HepG2 (cell line): ENCODE measurements around the gene ZNF512B. TPM values are rescaled to one million over a fixed set of nuclear protein-coding genes. Genes with fewer than 3 reads are reported as not detected.
A peak's percentile ranks its signal among the peaks of the same experiment; 100 is the strongest.

Experiments used
- CENPBD1 ChIP-seq: sonication (generic); formaldehyde crosslinking; IDR thresholded peaks from 2 replicates; pipeline ENCODE4 v1.8.0; 2022; ENCODE audit warnings: missing genetic modification reagents, low read depth, mild to moderate bottlenecking, borderline replicate concordance
- DR1 ChIP-seq: sonication (generic); formaldehyde crosslinking; IDR thresholded peaks from 2 replicates; pipeline ENCODE4 v1.8.0; 2021; ENCODE audit warnings: mild to moderate bottlenecking, missing genetic modification reagents, inconsistent platforms
- FOXA1 ChIP-seq, 2 experiments: fragments of 450-650 bp in 1 of 2; sonication (generic) in 1 of 2; formaldehyde crosslinking in 1 of 2; IDR thresholded peaks; 2 replicates each; pipeline versions ENCODE4 v1.4.0 to v1.6.1; 2016 to 2020; ENCODE audit warnings: missing genetic modification reagents in 1 of 2
- HHEX ChIP-seq: IDR thresholded peaks from 2 replicates; pipeline ENCODE4 v1.6.1; 2016; ENCODE audit warnings: control low read depth
- HOXA3 ChIP-seq: sonication (generic); formaldehyde crosslinking; IDR thresholded peaks from 2 replicates; pipeline ENCODE4 v1.5.0; 2020; ENCODE audit warnings: missing genetic modification reagents
- JUNB ChIP-seq: sonication (generic); formaldehyde crosslinking; IDR thresholded peaks from 2 replicates; pipeline ENCODE4 v1.8.0; 2022; ENCODE audit warnings: missing genetic modification reagents, mild to moderate bottlenecking, borderline replicate concordance
- NR2C2 ChIP-seq: sonication (generic); formaldehyde crosslinking; IDR thresholded peaks from 2 replicates; pipeline ENCODE4 v1.4.0; 2020; ENCODE audit warnings: missing genetic modification reagents, mild to moderate bottlenecking, moderate library complexity, borderline replicate concordance
- PATZ1 ChIP-seq: sonication (generic); formaldehyde crosslinking; IDR thresholded peaks from 2 replicates; pipeline ENCODE4 v1.4.0; 2020; ENCODE audit warnings: missing genetic modification reagents
- RXRA ChIP-seq: sonication (generic); formaldehyde crosslinking; IDR thresholded peaks from 2 replicates; pipeline ENCODE4 v1.5.1; 2020; ENCODE audit warnings: missing genetic modification reagents
- SIN3A ChIP-seq: IDR thresholded peaks from 2 replicates; pipeline ENCODE4 v1.6.1; 2011; ENCODE audit warnings: low read depth, mild to moderate bottlenecking, control low read depth, low read length, borderline replicate concordance
- SUZ12 ChIP-seq: fragments of 150-350 bp; IDR thresholded peaks from 2 replicates; pipeline ENCODE4 v1.6.1; 2014; ENCODE audit warnings: low read depth, low read length
- THAP11 ChIP-seq: IDR thresholded peaks from 2 replicates; pipeline ENCODE4 v1.6.1; 2016; ENCODE audit warnings: missing biosample characterization, missing genetic modification reagents
- ZBTB38 ChIP-seq: sonication (generic); formaldehyde crosslinking; IDR thresholded peaks from 2 replicates; pipeline ENCODE4 v1.5.1; 2020; ENCODE audit warnings: mild to moderate bottlenecking, missing genetic modification reagents
- ZNF263 ChIP-seq: sonication (generic); formaldehyde crosslinking; IDR thresholded peaks from 2 replicates; pipeline ENCODE4 v1.4.0; 2020; ENCODE audit warnings: missing genetic modification reagents
- ZNF577 ChIP-seq: sonication (generic); formaldehyde crosslinking; IDR thresholded peaks from 2 replicates; pipeline ENCODE4 v1.4.0; 2020; ENCODE audit warnings: mild to moderate bottlenecking, low read depth, missing genetic modification reagents, borderline replicate concordance
- ZNF687 ChIP-seq: sonication (generic); formaldehyde crosslinking; IDR thresholded peaks from 2 replicates; pipeline ENCODE4 v1.5.1; 2020; ENCODE audit warnings: mild to moderate bottlenecking, missing genetic modification reagents, moderate library complexity
- polyA plus RNA-seq, 8 experiments: library from polyadenylated mRNA; depleted of rRNA in 3 of 8; stranded (reverse) in 7 of 8; unstranded in 1 of 8; fragments of >200 nt; fragmentation: Illumina TruSeq in 4 of 8; extraction: Trizol in 4 of 8; gene quantifications; 2 replicates each; pipeline versions ENCODE4 v1.2.1 to v1.2.3, GENCODE V29; 2011 to 2016; ENCODE audit warnings: low read depth in 4 of 8, missing spikeins in 1 of 8, mixed read lengths in 1 of 8; ENCODE audit not compliant: insufficient read depth in 1 of 8
- total RNA-seq, 5 experiments: library from RNA; depleted of rRNA; stranded (reverse); fragments of >200 nt; fragmentation: Illumina TruSeq; extraction: Trizol; gene quantifications; 2 replicates each; pipeline ENCODE4 v1.2.3, GENCODE V29; 2016; ENCODE audit warnings: low read depth in 1 of 5
- TF ChIP-seq, protein P1 (sequence below): sonication (generic); formaldehyde crosslinking; IDR thresholded peaks from 2 replicates; pipeline ENCODE4 v1.5.1; 2020; ENCODE audit warnings: missing genetic modification reagents, mild to moderate bottlenecking, borderline replicate concordance

The ZNF512B gene
- total and polyA plus RNA-seq, 2 of the 13 experiments (the other 11 are each of a cell fraction or from before 2014, with no cell fraction given), result 11.5 to 30.6 TPM

GRCh38 chr20:63972312-63973159 is 2.8 kb upstream of the ZNF512B start (continued):
- 0 out of 2 replicates have a peak, but pooled peaks have one; percentile 51 for TF ChIP-seq ZNF263 (CRISPR knock-in tag)
- TF ChIP-seq JUNB (CRISPR knock-in tag), result no peak
- no peak; the same call in 1 of the 2 replicates for TF ChIP-seq FOXA1 (IDR thresholded peaks at IDR 0.05)
- TF ChIP-seq FOXA1 (CRISPR knock-in tag; IDR thresholded peaks at IDR 0.05), result peak; percentile 91
- no peak for TF ChIP-seq SUZ12
- TF ChIP-seq ZBTB38 (CRISPR knock-in tag), result peak; percentile 67; the same call in 1 of the 2 replicates
- TF ChIP-seq ZNF577 (CRISPR knock-in tag), result 0 out of 2 replicates have a peak, but pooled peaks have one; percentile 18
- peak; percentile 58 for TF ChIP-seq NR2C2 (CRISPR knock-in tag)
- TF ChIP-seq THAP11, result 0 out of 2 replicates have a peak, but pooled peaks have one; percentile 33
- TF ChIP-seq HOXA3 (CRISPR knock-in tag), result peak; percentile 74
- peak; percentile 72 for TF ChIP-seq ZNF687 (CRISPR knock-in tag)
- 0 out of 2 replicates have a peak, but pooled peaks have one; percentile 17 for TF ChIP-seq SIN3A
- TF ChIP-seq CENPBD1 (CRISPR knock-in tag), result no peak
- peak; percentile 56 for TF ChIP-seq PATZ1
- peak; percentile 60 for TF ChIP-seq RXRA
- TF ChIP-seq DR1, result no peak
- no peak for TF ChIP-seq HHEX (CRISPR knock-in tag)
- TF ChIP-seq, protein P1, sequence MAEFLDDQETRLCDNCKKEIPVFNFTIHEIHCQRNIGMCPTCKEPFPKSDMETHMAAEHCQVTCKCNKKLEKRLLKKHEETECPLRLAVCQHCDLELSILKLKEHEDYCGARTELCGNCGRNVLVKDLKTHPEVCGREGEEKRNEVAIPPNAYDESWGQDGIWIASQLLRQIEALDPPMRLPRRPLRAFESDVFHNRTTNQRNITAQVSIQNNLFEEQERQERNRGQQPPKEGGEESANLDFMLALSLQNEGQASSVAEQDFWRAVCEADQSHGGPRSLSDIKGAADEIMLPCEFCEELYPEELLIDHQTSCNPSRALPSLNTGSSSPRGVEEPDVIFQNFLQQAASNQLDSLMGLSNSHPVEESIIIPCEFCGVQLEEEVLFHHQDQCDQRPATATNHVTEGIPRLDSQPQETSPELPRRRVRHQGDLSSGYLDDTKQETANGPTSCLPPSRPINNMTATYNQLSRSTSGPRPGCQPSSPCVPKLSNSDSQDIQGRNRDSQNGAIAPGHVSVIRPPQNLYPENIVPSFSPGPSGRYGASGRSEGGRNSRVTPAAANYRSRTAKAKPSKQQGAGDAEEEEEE, result peak; percentile 72; the same call in 1 of the 2 replicates
